Neural progenitor cell (in vitro differentiated cells): ENCODE measurements around the gene SLAMF9. TPM values are rescaled to one million over a fixed set of nuclear protein-coding genes. Genes with fewer than 3 reads are reported as not detected.

Source experiments
- DNase-seq: peaks from one replicate; pipeline ENCODE4 v3.0.0-alpha.2; 2016; ENCODE audit warnings: low spot score
- H2AFZ ChIP-seq: fragments of 200-600 bp; sonication (generic); replicated peaks from 2 replicates; pipeline ENCODE4 v1.6.1; 2016; ENCODE audit warnings: antibody characterized with exemption
- H3F3A ChIP-seq: fragments of 200-600 bp; sonication (generic); 2 replicates; pipeline ENCODE4 v1.6.1; 2016; ENCODE audit warnings: antibody characterized with exemption, low read depth
- H3K27ac ChIP-seq: fragments of 200-600 bp; sonication (generic); 2 replicates; pipeline ENCODE4 v1.5.1; 2016; ENCODE audit warnings: mild to moderate bottlenecking
- H3K27me3 ChIP-seq: fragments of 200-600 bp; sonication (generic); 2 replicates; pipeline ENCODE4 v1.6.1; 2016; ENCODE audit warnings: mild to moderate bottlenecking, moderate library complexity
- H3K36me3 ChIP-seq: fragments of 200-600 bp; sonication (generic); 2 replicates; pipeline ENCODE4 v1.5.1; 2016
- H3K4me1 ChIP-seq: fragments of 200-600 bp; sonication (generic); 2 replicates; pipeline ENCODE4 v1.6.1; 2016; ENCODE audit warnings: mixed run types
- H3K4me2 ChIP-seq: fragments of 200-600 bp; sonication (generic); 2 replicates; pipeline ENCODE4 v1.6.1; 2016
- H3K4me3 ChIP-seq: fragments of 200-600 bp; sonication (generic); 2 replicates; pipeline ENCODE4 v1.5.1; 2016
- H3K79me2 ChIP-seq: fragments of 200-600 bp; sonication (generic); 2 replicates; pipeline ENCODE4 v1.6.1; 2016; ENCODE audit warnings: low read depth
- H3K9ac ChIP-seq: fragments of 200-600 bp; sonication (generic); 2 replicates; pipeline ENCODE4 v1.6.1; 2016
- H3K9me3 ChIP-seq: fragments of 200-600 bp; sonication (generic); 2 replicates; pipeline ENCODE4 v1.5.1; 2016; ENCODE audit warnings: low read depth
- H4K20me1 ChIP-seq: fragments of 200-600 bp; sonication (generic); 2 replicates; pipeline ENCODE4 v1.6.1; 2016; ENCODE audit warnings: low read depth
- H3K27ac Mint-ChIP-seq: 3 replicates; pipeline ENCODE4 v1.8.0; 2021; ENCODE audit warnings: mixed read lengths
- H3K27me3 Mint-ChIP-seq: 2 replicates; pipeline ENCODE4 v1.8.0; 2022; ENCODE audit warnings: low read depth, mild to moderate bottlenecking, inconsistent platforms, moderate library complexity, mixed read lengths; ENCODE audit not compliant: insufficient read depth
- H3K36me3 Mint-ChIP-seq: 3 replicates; pipeline ENCODE4 v1.8.0; 2021; ENCODE audit warnings: mixed read lengths
- H3K4me1 Mint-ChIP-seq: 3 replicates; pipeline ENCODE4 v1.8.0; 2021; ENCODE audit warnings: mixed read lengths
- H3K4me3 Mint-ChIP-seq: 3 replicates; pipeline ENCODE4 v1.8.0; 2021; ENCODE audit warnings: mild to moderate bottlenecking, moderate library complexity, mixed read lengths
- H3K9me3 Mint-ChIP-seq: 3 replicates; pipeline ENCODE4 v1.8.0; 2020; ENCODE audit warnings: mixed read lengths
- EZH2 ChIP-seq: fragments of 200-600 bp; sonication (generic); IDR thresholded peaks from 2 replicates; pipeline ENCODE4 v1.6.1; 2017; ENCODE audit warnings: antibody characterized with exemption, mild to moderate bottlenecking, moderate library complexity
- EZH2phosphoT487 ChIP-seq: fragments of 200-600 bp; sonication (generic); IDR thresholded peaks from 2 replicates; pipeline ENCODE4 v1.6.1; 2017; ENCODE audit warnings: antibody characterized with exemption
- total RNA-seq: library from RNA; depleted of rRNA; stranded (reverse); fragments of >200 nt; gene quantifications from 2 replicates; pipeline ENCODE4 v1.2.3, GENCODE V29; 2015; ENCODE audit warnings: low replicate concordance
- TF ChIP-seq, protein P1 (sequence below): fragments of 200-600 bp; sonication (generic); IDR thresholded peaks from 2 replicates; pipeline ENCODE4 v1.5.1; 2017; ENCODE audit warnings: antibody characterized with exemption, mild to moderate bottlenecking

Gene SLAMF9
- total RNA-seq, 1 donor from 2014 or later, result not detected

DNA sequence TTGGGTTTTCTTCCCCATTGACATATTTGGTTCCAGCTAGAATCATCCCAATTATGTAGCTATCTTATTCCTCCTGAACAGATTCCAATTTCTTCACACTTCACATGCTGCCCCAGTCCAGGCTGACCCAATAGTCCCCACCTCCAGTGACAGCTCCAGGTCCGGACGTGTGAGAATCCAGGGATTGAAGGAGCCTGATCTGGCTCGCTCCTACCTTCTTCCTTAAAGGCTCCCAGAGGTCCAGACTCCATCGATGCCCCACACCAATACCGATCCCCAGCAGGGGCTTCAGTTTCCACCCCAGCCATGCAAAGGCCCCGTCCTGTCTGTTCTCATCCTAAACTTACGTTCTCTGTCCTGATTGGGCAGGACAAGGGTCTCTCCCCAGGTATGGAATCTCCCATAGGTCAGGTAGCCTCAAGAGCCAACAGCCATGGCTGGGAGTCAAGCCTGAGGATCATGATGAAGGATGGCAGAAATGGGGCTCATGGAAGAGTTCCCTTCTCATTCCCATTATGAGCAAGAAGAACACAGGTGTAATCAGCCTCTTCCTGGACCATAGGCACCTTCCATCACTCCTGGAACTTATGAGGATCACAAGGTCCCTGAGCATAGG is 20.4 kb upstream of the SLAMF9 start:
- no peaks in the 10 kb centered on the region for H3K4me1 ChIP-seq
- Mint-ChIP-seq H3K4me1 (peaks cover 5% of the 10 kb centered on the region), H3K36me3 (no peaks in the 10 kb centered on the region), H3K27me3 (peaks cover 2% of the 10 kb centered on the region), H3K4me3 (no peak overlapping the region), H3K9me3 (no peaks in the 10 kb centered on the region), H3K27ac (no peak overlapping the region)
- H3F3A ChIP-seq, result no peaks in the 10 kb centered on the region
- no peak for TF ChIP-seq EZH2
- TF ChIP-seq, protein P1, sequence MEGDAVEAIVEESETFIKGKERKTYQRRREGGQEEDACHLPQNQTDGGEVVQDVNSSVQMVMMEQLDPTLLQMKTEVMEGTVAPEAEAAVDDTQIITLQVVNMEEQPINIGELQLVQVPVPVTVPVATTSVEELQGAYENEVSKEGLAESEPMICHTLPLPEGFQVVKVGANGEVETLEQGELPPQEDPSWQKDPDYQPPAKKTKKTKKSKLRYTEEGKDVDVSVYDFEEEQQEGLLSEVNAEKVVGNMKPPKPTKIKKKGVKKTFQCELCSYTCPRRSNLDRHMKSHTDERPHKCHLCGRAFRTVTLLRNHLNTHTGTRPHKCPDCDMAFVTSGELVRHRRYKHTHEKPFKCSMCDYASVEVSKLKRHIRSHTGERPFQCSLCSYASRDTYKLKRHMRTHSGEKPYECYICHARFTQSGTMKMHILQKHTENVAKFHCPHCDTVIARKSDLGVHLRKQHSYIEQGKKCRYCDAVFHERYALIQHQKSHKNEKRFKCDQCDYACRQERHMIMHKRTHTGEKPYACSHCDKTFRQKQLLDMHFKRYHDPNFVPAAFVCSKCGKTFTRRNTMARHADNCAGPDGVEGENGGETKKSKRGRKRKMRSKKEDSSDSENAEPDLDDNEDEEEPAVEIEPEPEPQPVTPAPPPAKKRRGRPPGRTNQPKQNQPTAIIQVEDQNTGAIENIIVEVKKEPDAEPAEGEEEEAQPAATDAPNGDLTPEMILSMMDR, result no peak
- TF ChIP-seq EZH2phosphoT487, result no peak
- H3K4me2 ChIP-seq, result no peak overlapping the region
- H3K79me2 ChIP-seq, result no peaks in the 10 kb centered on the region
- no peak for DNase-seq
- no peak overlapping the region for H3K27ac ChIP-seq
- H3K9ac ChIP-seq, result no peak overlapping the region
- H3K4me3 ChIP-seq, result no peak overlapping the region
- H3K36me3 ChIP-seq, result no peaks in the 10 kb centered on the region
- no peak overlapping the region for H2AFZ ChIP-seq
- H3K9me3 ChIP-seq, result no peaks in the 10 kb centered on the region
- H3K27me3 ChIP-seq, result peaks cover 6% of the 10 kb centered on the region
- no peaks in the 10 kb centered on the region for H4K20me1 ChIP-seq

DNA sequence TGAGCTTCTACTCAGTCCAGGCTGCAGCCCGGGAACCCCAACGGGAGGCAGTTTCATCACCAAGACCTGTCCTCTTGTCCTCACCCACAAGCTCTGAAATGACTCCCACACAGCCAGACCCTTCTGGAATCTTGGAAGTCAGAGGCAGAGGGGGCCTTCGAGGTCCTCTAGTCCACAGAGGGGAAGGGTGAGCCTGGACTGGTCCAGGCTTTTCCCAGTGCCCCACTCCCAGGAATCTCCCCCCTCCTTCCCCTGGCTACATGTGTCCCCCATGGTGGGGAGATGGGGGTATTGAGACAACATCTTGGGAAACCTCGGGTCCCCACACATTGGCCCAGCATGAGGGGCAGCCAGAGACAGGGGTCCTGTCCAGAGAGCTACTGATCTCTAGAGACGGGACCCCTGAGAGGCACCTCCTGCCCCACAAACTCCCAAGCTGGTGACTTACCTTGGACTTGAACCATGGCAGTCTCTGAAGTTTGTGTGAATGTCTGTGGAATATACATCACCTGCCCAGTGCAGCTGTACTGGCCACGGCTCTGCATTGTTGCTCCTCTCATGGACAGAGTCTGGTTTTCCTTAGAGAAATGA is 19.4 kb upstream of the SLAMF9 start:
- Histone ChIP-seq H3K9me3 (no peaks in the 10 kb centered on the region), H3K27me3 (peaks cover under 1% of the 10 kb centered on the region), H3F3A (no peaks in the 10 kb centered on the region), H3K79me2 (no peaks in the 10 kb centered on the region), H3K27ac (no peak overlapping the region), H3K36me3 (no peaks in the 10 kb centered on the region), H2AFZ (no peak overlapping the region), H3K4me1 (no peaks in the 10 kb centered on the region), H3K4me2 (no peak overlapping the region), H3K4me3 (no peak overlapping the region), H4K20me1 (no peaks in the 10 kb centered on the region), H3K9ac (no peak overlapping the region)
- Mint-ChIP-seq H3K27ac (no peak overlapping the region), H3K4me1 (peaks cover 5% of the 10 kb centered on the region), H3K36me3 (no peaks in the 10 kb centered on the region), H3K9me3 (no peaks in the 10 kb centered on the region), H3K27me3 (peaks cover 2% of the 10 kb centered on the region), H3K4me3 (no peak overlapping the region)
- no peak for TF ChIP-seq EZH2phosphoT487
- TF ChIP-seq, protein P1, result no peak
- TF ChIP-seq EZH2, result no peak
- no peak for DNase-seq

DNA sequence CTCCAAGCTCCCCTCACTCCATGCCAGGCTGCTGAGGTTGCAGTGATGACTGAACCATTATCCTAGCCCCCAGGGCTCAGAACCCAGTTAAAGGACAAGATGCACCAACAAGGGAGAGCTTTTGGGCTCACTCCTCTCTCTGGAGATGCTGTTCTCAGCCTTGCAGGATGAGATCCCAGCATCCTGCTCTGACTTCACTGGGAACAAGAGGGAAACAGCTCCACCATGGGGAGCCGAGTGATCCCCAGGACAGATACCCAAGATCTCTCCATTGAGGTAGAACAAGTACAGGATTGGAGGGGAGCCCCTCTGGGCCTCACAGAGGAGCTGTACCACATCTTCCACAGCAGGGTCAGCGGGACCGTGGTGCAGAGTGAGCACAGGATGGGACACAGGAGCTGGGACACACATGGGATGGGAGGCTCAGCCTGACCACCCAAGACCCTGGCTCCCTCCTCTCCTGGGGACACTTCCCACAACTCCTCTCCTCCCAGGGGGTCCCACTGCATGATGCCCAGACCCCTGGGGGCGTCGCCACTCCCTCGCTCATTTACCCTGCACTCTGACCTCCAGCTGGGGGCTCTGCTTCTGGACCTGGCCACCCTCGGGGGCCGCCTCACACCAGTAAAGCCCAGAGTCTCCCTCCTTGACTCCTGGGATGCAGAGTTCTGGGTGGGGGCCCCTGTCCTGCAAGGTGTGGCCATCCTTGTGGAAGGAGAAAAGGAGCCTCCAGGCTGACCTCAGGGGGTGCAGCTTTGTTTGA is 18.6 kb upstream of the SLAMF9 start:
- Histone ChIP-seq H3K4me1 (no peaks in the 10 kb centered on the region), H3K9me3 (no peaks in the 10 kb centered on the region), H4K20me1 (no peaks in the 10 kb centered on the region), H3K36me3 (no peaks in the 10 kb centered on the region), H3K4me3 (no peak overlapping the region), H3K9ac (no peak overlapping the region), H3F3A (no peaks in the 10 kb centered on the region), H2AFZ (no peak overlapping the region), H3K4me2 (no peak overlapping the region), H3K79me2 (no peaks in the 10 kb centered on the region), H3K27me3 (peaks cover 5% of the 10 kb centered on the region), H3K27ac (no peak overlapping the region)
- Mint-ChIP-seq H3K9me3 (no peaks in the 10 kb centered on the region), H3K36me3 (no peaks in the 10 kb centered on the region), H3K4me1 (peaks cover 5% of the 10 kb centered on the region), H3K27ac (no peak overlapping the region), H3K27me3 (peaks cover 2% of the 10 kb centered on the region), H3K4me3 (no peak overlapping the region)
- DNase-seq, result no peak
- TF ChIP-seq EZH2phosphoT487 (no peak), EZH2 (no peak)
- TF ChIP-seq, protein P1, result no peak
